GM19452 (cell line): ENCODE results near the gene MYH16.
"Not testable (repeated sequence)": the region's sequence is repeated elsewhere in the genome, so short reads cannot be mapped to it uniquely, and the experiment has no call there.

ENCODE experiments used
- ATAC-seq: cut with Tn5 transposase; IDR thresholded peaks from one replicate; pipeline ENCODE4 v1.9.1; 2021; ENCODE audit not compliant: unreplicated experiment

MYH16 gene

DNA sequence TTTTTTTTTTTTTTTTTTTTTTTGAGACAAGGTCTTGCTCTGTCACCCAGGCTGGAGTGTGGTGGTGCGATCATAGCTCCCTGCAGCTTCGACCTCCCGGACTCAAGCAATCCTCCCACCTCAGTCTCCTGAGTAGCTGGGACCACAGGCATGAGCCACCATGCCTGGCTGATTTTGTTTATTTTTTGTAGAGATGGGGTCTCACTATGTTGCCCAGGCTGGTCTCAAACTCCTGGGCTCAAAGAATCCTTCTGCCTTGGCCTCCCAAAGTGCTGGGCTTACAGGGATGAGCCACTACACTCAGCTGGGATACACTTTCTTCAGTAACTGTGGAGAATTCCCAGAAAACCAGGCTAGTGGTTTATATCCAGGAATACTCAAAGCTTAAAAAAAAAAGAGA lies 78.0 kb downstream of the MYH16 start:
- not testable (repeated sequence) for ATAC-seq

DNA sequence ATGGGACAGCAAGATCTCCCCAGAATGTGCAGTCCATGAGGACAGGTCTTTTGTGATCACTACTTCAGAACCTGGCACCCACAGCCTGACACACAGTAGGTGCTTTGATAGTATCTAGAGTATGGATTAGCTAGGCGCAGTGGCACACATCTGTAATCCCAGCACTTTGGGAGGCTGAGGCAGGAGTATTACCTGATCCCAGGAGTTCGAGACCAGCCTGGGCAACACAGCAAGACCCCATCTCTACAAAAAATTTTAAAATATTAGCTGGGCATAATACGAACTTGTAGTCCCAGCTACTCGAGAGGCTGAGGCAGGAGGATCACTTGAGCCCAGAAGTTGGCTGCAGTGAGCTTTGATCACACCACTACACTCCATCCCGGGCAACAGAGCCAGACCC lies 79.6 kb downstream of the MYH16 start:
- no peak for ATAC-seq

DNA sequence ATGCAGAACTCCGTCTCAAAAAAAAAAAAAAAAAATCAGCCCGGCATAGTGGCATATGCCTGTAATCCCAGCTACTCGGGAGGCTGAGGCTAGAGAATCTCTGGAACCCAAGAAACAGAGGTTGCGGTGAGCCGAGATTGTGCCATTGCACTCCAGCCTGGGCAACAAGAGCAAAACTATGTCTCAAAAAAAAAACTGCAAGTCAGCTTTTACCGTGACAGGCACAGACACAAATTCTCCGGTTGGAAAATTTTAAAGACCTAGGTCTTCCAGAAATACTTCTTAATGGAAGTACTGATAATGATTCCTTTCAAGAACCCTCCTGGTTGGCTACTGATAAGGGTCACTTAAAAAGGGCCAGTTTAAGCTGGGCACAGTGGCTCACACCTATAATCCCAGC lies 82.5 kb downstream of the MYH16 start:
- no peak for ATAC-seq

DNA sequence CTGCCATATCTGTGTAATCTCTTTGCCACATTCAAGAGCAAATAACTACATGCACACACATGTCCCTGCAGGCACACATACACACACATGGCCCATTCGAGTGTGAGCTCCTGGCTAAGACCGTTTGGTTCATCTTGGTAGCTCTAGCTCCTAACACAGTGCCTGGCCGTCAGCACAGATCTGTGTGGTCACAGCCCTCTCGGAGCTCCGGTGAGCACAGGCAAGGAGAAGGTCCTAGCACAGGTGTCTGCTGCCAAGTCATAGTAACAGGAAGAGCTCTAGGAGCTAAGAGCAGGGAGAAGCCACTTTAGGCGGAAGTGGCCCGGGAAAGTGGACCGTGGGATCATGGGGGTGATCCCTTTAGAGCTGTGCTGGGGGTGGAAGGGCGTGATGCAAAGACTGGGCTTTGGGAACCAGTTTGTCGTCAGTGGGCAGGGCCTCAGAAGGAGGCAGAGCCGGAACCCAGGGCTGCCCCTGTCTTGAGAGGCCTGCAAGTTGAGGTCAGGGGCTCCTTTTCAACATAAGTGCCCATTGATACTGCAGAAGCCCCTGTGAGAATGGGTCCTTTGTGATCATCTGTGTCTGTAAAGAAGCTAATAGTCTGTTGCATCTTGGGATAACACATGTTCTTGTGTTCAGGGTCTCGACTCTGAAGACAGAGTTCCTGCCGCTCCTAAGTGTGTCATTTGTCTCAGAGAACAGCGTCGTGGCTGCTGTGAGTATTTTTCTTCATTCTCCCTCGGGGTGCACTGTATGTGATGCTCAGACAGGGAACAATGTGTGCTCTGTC lies 85.3 kb downstream of the MYH16 start:
- no peak for ATAC-seq

DNA sequence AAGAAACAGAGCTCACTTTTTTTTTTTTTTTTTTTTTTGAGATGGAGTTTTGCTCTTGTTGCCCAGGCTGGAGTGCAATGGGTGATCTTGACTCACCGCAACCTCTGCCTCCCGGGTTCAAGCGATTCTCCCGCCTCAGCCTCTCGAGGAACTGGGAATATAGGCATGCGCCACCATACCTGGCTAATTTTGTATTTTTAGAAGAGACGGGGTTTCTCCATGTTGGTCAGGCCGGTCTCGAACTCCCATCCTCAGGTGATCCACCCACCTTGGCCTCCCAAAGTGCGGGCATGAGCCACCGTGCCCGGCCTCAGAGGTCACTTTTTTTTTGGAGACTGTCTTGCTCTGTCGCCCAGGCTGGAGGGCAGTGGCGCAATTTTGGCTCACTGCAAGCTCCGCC lies 85.9 kb downstream of the MYH16 start:
- not testable (repeated sequence) for ATAC-seq

DNA sequence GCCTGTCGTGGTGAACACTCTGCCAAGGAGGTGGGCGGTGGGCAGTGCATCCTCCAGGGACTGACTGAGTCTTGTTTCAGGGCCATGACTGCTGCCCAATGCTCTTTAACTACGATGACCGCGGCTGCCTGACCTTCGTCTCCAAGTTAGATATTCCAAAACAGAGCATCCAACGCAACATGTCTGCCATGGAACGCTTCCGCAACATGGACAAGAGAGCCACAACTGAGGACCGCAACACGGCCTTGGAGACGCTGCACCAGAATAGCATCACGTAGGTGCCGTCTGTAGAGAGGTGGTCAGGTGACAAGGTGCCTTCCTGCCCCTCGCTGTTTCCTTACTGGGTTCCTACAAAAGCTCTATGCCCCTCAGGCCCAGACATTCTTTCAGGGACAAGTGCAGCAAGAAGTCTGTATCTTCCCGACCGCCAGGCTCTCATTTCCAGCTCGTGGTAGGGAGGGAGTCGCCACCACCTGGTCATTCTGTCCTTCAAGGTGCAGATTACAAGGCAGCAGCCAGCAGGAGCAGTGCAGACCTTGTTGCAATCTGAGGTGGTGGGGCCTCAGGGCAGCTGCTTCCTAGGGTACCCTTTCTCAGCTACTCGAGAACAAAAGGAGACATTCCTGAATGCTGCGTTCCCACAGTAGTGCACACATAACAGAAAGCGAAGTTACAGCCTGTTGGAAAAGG lies 87.0 kb downstream of the MYH16 start:
- ATAC-seq, result no peak
